Inferior parietal cortex (tissue), 1 donor: ENCODE data around the gene KCNB1.

Experiments used
- DNase-seq: peaks from one replicate; pipeline ENCODE4 v3.0.0-alpha.2; 2016; ENCODE audit errors: extremely low spot score

The KCNB1 gene

DNA sequence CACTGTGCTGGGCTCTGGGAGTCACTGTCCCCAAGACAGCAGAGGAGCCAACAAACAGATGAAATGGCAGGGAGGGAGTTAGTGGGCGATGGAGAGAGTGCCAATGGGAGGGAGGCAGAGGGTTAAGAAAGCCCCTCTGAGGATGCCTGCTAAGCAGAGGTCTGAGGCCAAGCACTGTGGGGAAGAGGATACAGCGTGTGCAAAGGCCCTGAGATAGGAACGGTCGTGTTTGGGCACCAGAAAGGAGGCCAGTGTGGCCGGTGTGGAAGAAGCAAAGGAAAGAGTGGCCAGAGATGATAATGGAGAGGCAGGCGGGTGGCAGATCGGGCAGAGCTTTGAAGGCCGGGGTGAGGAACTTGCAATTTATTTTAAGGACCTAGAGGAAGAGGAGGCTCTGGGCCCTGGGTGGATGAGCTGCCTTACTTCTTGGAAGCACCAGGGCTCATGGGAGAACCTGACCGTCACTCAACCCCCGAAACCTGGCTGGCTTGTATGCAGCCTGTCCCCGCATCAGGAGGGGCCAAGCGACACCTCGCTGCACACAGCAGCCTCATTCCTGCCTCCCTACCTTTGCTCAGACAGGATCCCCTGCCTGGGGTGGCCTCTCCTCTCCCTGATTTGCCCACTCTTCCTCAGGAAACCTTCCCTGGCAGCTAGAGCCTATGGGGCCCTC lies 73.0 kb downstream of the KCNB1 start:
- no peak for DNase-seq

DNA sequence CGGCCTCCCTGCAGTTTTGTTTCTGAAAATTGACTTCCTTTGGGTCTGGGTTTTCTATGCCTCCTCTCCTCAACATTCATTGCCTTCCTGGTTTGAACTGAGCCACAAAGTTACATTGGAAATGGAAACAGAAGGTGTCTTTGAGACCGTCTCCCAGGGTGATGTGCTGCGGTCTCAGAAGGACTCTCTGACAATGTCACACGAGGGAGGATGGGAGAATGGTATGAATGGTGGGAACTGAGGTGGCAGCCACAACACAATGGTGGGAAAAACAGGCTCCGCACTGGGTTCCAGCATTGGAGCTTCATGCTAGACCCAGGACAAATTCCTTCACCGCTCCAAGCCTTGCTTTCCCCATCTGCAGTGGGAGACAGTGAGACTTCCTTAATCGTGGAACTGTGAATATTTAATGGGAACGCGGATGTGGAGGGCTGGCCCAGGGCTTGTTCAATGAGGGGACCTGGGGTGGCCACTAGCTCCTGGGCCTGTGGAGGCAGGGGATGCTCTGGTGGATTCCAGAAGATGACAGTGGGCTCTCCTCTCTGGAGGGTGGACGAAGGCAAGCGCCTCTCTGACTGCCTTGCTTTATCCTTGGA lies 73.9 kb downstream of the KCNB1 start:
- no peak for DNase-seq

DNA sequence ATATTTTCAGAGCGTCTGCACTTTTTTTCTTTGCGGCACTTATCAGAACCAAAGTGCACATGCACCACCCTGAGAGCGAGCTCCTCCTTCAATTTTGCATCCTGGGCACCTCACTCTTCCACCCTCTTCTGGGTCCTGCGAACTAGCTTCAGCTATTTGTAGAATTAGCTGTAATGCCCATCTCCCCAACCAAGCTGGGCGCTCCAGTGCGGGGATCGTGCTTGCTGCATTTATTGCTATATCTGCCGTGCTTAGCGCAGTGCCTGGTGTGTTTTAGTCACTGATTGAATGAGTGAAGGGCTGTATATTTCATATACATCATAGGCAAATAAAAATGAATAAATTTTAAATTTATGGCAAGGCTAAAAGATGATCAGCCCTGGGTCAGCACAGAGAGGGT lies 75.8 kb downstream of the KCNB1 start:
- no peak for DNase-seq

DNA sequence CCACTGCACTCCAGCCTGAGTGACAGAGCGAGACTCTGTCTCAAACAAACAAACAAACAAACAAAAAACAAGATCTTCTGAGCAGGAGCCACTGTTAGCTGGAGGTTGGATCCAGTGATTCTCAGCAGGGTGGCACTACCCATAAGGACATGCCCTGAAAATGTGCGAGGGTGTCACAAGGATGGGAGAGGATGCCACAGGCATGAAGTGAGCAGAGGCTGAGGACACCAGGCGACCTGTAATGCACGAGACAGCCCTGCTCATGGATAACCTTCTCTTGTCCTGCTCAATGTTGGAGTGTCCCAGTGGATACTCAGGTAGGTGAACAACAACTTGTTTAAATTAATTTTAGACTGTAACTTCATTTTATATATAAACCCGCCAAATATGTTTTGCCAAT lies 76.8 kb downstream of the KCNB1 start:
- DNase-seq: no peak

DNA sequence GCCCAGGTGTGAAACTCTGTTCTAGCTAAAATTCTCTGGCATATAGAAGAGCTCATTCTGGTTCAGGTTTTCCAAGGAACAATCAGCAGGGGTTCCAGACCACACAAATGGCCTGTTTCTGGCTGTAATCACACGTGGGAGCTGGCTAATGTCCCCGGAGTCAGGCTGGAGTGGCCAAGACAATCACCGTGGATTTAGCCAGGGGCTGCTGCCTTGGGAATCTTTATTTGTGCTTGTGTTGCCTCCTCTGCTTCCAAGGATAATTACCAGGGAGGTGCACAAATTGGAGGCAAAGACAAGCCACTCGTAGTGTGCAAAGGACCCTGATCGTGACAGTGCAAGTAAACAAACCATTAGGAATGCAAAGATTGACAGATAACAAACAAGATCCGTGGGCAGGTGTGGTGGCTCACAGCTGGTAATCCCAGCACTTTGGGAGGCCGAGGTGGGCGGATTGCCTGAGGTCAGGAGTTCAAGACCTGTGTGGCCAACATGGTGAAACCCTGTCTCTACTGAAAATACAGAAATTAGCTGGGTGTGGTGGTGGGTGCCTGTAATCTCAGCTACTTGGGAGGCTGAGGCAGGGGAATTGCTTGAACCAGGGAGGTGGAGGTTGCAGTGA lies 77.3 kb downstream of the KCNB1 start:
- DNase-seq: no peak

DNA sequence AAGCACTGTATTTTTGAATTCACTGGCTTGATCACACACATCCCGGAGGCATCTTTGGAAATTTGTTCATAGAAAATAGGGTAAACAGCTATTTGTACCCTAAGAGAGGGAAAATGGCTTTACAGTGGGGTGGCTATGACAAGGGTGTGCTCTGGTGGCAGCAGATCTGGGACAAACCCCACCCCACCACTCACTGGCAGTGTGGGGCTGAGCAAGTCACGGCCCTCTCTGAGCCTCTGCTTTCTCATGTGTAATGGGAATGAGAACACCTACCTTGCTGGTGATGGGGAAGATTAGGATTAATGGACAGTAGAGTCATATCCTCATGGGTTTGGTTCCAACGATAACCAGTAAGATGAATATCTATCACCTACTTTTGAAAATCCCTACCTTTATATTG lies 78.0 kb downstream of the KCNB1 start:
- DNase-seq: no peak

DNA sequence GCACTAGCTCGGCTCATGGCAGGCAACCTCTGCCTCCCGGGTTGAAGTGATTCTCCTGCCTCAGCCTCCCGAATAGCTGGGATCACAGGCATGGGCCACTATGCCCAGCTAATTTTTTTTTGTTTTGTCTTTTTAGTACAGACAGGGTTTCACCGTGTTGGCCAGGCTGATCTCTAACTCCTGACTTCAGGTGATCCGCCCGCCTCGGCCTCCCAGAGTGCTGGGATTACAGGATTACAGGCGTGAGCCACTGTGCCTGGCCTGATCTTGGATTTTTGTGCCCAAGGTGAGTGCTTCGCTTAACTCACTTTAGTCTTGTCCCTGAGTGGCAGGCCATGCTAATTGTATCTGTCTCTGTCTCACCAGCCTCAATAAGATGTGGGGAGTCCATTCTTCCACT lies 78.6 kb downstream of the KCNB1 start:
- DNase-seq: no peak

DNA sequence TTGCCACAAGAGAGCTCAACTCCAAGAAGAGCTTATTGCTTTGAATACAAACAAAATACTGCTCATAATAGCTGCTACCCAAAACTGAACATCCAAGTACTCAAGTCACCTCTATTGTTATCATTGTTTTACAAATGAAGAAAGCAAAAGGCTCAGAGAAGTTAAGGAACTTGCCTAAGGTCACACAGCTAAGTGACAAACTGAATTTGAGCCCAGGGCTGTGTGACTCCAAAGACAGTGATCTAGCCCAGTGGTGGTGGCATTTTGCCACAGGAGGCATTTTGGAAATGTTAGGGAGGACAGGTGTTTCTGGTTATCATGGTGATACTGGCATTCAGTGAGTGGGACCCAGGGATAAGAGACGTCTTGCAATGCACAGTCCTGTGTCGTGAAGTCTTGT lies 79.5 kb downstream of the KCNB1 start:
- no peak for DNase-seq

DNA sequence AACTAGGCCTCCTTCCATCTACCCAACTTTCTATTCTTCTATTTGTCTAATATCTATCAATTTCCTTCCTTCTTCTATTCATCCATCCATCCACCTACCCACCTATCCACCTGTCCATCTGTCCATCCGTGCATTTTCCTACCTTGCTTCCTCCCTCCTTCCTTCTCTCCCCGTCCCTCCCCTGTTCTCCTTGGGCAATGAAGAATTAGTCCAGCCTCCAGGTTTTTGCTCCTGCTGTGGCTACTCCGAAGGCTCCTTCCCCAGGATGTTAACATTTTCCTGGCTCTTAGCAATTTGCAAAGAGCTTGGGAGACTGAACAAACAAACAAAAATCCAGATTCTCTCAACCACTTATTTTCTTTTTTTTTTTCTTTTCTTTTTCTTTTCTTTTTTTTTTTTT lies 81.6 kb downstream of the KCNB1 start:
- DNase-seq: no peak

DNA sequence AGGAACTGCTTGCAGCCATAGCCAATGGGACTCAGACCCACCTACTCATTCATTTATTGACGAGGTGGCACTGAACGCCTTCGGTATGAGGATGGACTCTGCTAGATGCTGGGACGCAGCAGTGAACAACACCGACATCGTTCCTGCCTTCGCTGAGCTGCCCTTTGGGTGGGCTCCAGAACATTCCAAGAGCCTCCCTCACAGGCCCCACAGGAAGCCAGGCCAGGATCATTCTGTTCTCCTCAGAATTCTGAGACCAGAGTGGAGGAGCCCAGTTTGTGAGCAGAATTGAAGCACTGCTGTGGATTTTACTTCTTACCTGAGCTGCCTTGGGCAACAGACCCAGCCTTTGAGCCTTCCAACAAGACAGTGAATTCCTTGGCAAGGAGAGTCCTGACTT lies 82.1 kb downstream of the KCNB1 start:
- no peak for DNase-seq

DNA sequence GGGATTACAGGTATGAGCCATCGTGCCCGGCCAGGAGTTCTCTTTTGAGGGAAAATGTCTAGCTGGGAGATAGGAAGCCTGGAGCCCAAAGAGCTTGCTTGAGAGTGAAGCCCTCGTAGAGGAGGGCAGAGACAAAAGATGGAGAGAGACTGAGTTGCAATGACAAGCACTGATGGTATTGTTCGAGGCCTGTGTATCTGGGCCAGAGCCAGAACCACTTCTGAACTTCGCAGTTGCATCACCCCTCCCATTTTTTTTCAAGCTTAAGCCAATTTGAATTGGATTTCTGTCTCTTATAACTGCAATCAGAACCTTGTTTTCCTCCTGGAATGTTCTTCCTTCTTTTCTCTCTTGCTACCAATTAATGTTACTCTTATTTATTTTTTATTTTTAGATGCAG lies 83.1 kb downstream of the KCNB1 start:
- no peak for DNase-seq

DNA sequence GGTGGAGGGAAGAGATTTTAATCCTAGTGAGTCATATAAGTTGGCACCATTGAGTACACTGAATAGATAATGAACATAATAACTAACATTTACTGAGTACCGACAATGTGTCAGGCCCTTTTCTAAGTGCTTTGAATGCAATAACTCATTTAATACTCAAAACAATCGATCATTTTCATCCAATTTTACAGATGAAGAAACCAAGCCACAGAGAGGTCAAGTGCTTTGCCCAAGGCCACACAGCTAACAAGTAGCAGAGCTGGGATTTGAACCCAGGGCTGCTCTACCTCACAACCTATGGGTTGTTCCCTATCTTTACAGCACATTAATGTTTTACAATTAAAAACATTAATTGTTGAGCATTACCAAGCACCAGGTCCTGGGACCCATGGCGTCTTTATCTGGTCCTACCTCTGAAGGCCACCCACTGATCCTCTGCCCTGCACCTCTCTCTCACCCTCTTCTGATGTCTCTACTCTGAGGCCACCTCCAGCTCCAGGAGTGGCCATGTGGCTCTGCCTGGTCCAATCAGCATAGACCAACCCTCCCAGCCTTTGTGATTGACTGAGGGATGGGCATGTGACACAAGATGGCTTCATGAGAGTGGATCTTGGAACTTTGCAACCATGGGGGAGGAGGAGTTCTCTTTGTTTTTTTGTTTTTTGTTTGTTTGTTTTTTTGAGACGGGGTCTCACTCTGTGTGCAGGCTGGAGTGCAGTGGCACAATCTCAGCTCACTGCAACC lies 83.9 kb downstream of the KCNB1 start:
- no peak for DNase-seq

DNA sequence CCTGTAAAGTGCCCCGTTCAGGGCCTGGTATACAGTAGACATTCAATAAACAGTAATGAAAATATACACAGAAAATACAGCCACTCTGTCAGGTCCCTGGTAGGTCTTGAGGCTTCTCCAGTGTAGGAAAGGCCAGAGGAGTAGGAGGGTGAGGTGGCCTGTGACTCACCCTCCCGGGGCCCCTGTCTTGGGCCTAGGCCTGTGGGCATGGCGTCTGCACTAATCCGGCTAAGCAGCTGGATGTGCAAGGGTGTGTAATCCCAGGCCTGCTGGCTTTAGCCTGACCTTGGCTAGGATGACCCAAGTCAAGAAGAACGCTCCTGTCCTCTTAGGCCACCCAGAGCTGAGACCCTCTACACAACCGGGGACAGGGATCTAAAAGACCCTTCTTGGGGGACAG lies 84.9 kb downstream of the KCNB1 start:
- DNase-seq: no peak

DNA sequence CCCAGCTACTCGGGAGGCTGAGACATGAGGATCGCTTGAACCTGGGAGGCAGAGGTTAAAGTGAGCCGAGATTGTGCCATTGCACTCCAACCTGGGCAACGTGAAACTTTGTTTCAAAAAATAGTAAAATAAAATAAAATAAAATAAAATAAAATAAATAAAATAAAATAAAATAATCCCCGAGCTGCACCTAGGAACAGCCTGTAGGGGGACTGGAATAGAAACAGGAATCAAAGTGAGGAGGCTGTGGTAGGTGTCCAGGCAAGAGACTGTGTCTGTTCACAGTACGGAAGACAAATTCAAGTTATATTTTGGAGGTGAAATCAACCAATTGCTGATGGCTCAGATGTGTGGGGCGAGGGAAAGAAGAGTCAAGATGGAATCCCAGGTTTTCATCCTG lies 86.2 kb downstream of the KCNB1 start:
- no peak for DNase-seq

DNA sequence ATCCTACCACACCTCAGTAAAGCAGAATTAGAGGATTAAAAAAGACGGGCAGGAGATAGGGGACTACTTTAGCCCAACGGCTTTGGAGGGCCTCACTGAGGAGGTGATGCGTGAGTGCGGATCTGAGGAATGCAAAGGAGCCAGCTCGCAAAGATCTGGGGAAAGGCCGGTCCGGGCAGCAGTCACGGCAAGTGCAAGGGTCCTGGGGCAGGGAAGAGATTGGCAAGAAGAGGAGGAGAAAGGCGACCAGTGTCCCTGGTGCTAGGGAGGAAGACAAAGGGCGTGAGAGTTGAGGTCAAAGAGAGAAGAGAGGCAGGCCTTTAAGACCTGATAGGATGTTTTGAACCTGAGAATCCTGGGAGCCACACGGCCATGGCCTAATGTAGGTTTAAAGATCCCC lies 86.8 kb downstream of the KCNB1 start:
- DNase-seq: no peak

DNA sequence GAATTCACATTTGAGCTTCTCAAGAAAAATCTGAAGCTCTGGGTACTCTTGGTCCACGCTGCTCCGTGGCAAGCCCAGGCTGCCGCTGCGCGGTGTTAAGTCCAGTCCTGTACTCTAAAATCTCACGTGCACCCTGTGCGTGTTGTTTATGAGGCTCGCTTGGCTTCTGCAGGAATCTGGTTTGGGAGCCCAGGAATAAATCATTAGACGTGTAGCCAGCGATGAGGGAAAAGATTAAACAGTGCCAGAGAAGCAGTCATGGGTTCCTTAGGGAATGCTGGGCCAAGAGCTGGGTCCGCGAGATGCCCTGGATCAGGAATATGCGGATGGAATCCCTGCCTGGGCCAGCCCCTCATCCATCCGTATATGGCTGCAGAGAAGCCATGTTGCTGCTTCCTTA lies 87.3 kb downstream of the KCNB1 start:
- DNase-seq: no peak

DNA sequence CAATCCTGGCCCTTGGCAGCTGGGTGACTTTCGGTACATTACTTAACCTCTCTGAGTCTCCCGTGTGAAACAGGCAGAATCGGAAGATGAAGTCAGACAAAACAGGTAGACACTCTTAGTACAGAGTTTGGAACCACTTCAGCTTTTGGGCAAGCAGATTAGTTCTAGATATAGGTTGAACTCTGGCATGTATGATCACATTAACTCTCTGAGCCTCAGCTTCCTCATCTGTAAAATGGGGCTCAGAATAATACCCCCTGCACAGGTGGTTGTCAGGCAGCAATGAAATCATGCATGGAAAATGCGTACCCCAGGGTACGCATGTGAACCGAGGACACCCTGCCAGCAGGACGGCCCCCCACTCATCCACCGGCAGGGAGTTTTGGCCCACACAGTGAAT lies 87.7 kb downstream of the KCNB1 start:
- no peak for DNase-seq

DNA sequence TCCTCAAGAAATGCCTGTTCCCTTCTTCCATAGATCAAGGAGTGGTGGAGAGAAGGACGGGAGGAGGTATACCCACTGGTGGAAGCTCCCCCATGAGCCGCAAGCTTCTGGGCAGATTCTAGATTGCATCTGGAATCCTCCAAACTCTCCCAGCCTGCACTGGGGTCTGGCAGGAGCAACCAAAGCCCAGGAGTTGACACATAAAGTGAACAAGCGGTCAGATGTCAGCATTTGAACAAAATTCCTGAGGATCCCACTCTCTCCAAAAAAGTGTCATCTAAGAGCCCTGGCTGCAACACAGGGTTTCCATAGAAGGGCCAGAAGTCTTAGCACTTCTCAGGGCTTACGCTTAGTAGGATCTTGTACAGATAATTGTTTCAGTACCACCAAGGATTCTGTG lies 88.2 kb downstream of the KCNB1 start:
- no peak for DNase-seq

DNA sequence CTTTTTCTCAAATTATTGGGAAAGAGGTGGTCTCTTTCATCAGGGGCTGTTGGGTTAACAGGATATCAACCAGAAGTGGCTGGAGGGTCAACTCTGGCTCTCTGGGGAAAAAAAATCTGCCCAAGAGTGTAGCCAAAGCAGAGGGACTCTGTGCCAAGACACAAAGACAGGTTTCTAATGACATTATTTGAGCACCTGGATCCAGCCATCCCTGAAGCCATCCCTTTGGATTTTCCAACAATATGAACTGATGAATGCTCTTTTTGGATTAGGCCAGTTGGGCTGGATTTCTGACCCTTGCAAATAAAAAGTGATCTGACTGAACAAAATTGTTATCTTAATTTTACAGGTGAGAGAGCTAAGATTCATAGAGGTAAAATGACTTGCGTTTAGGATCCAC lies 88.7 kb downstream of the KCNB1 start:
- DNase-seq: no peak

DNA sequence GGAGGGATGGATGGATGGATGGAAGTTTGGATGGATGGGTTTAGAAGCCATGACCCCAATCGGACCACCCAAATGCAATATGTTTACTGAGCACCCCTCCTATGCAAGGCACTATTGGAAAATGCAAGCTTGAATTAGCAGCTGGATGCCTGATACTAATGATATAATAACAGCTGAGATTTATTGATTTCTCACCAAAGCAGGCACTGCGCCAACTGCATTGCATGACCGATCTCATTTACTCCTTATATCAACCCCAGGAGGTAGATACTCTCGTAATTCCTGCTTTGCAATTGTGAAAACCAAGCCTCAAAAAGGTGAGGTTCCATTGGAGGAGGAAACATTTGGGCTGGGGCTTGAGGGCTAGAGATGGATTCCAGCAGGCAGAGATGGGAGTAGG lies 89.7 kb downstream of the KCNB1 start:
- DNase-seq: no peak

DNA sequence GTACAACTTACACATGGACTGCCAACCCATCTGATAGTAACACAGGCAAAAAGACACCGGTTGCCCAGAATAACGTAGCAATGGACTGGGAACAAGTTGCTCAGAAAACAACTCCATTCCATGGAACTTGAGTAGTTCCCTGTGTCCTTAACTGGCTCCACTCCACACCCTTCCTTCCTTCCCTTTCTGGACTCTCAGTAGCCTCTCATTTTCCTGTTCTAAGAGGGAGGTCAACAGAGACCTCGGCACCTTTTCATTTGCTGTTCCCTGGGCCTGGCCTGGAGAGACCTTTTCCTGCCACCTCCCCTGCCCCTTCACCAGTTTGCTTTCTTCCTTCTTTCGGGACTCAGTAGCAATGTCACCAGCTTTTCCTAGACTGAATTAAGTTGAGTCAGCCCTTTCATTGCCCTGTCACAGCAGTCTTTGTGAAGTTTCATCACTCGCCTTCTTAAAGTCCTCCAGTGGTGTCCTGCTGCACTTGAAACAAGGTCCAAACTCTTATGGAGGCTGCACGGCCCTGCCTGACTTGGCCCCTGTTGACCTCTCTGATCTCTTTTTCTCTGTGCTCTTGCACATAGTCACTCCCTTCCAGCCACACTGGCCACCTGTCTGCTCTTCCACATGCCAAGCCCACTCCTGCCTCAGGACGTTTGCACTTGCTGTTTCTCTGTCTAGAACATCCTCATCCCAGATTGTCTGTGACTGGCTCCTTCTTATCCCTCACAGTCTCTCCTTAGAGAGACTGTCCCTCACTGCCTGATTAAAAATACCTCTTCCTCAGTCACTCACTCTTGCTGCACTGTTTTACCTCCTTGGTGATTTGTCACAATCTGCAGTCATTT lies 90.8 kb downstream of the KCNB1 start:
- DNase-seq: no peak

DNA sequence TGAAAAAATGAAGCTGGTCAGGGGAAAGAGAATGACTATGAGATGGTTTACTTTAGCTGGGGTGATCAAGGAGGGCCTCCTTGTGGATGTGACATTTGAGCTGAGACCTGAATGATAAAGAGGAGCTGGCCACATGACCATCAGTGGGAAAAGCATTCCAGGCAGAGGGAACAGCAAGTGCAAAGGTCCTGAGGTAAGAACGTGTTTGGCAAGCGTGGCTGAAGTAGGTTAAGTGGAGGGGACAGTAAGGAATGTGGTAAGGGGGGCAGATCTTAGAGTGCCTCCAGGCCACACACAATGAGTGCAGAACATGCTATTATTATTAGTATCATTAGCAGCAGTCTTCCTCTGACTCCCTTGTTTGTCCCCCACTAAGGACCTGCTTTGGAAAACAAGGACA lies 92.6 kb downstream of the KCNB1 start:
- DNase-seq: no peak
